ENCODE measurements around the gene NDUFA8. TPM values are rescaled to one million over a fixed set of nuclear protein-coding genes. Genes with fewer than 3 reads are reported as not detected.
A peak's percentile ranks its signal among the peaks of the same experiment; 100 is the strongest.

Gene NDUFA8
- total and polyA plus RNA-seq, 9 of the 15 experiments (the other 6 are each of a cell fraction or from before 2014, with no cell fraction given), result 105 to 212 (median 133) TPM

DNA sequence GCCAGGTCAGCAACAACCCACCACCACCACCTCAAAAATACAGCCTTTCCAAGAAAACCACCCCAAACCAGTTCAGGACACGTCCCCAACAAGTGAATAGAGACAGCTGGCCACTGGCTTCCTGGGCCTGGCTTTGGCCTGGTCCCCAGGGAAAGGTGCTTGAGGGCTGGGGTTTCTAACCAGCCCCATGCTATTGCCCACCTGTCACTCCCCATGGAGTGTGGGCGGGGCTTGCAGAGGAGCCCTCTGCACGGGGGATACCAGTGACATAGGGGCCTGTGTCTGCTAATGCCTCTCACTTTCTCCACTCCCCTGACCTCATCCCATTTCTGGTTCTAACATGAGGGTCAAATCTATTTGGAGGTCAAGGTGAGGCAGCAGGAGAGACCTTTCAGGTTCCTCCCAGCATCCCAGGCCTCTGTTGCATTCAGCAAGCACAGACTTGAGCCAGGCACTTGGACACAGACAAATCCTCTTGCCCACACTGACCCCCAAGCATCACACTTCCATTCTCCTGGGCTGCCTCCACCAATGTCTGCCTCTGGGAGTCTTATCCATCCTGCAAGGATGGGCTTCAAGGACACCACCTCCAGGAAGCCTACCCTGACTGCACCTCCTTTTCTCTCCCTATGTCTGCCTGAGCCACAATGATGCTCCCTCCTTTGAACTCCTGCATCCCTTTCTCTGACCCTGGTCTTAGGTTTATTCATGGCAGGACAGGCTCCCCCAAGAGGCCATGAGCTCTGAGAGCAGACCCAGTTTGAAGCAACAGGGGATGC is 50.4 kb downstream of the NDUFA8 start (continued):
- TF ChIP-seq, protein P1, sequence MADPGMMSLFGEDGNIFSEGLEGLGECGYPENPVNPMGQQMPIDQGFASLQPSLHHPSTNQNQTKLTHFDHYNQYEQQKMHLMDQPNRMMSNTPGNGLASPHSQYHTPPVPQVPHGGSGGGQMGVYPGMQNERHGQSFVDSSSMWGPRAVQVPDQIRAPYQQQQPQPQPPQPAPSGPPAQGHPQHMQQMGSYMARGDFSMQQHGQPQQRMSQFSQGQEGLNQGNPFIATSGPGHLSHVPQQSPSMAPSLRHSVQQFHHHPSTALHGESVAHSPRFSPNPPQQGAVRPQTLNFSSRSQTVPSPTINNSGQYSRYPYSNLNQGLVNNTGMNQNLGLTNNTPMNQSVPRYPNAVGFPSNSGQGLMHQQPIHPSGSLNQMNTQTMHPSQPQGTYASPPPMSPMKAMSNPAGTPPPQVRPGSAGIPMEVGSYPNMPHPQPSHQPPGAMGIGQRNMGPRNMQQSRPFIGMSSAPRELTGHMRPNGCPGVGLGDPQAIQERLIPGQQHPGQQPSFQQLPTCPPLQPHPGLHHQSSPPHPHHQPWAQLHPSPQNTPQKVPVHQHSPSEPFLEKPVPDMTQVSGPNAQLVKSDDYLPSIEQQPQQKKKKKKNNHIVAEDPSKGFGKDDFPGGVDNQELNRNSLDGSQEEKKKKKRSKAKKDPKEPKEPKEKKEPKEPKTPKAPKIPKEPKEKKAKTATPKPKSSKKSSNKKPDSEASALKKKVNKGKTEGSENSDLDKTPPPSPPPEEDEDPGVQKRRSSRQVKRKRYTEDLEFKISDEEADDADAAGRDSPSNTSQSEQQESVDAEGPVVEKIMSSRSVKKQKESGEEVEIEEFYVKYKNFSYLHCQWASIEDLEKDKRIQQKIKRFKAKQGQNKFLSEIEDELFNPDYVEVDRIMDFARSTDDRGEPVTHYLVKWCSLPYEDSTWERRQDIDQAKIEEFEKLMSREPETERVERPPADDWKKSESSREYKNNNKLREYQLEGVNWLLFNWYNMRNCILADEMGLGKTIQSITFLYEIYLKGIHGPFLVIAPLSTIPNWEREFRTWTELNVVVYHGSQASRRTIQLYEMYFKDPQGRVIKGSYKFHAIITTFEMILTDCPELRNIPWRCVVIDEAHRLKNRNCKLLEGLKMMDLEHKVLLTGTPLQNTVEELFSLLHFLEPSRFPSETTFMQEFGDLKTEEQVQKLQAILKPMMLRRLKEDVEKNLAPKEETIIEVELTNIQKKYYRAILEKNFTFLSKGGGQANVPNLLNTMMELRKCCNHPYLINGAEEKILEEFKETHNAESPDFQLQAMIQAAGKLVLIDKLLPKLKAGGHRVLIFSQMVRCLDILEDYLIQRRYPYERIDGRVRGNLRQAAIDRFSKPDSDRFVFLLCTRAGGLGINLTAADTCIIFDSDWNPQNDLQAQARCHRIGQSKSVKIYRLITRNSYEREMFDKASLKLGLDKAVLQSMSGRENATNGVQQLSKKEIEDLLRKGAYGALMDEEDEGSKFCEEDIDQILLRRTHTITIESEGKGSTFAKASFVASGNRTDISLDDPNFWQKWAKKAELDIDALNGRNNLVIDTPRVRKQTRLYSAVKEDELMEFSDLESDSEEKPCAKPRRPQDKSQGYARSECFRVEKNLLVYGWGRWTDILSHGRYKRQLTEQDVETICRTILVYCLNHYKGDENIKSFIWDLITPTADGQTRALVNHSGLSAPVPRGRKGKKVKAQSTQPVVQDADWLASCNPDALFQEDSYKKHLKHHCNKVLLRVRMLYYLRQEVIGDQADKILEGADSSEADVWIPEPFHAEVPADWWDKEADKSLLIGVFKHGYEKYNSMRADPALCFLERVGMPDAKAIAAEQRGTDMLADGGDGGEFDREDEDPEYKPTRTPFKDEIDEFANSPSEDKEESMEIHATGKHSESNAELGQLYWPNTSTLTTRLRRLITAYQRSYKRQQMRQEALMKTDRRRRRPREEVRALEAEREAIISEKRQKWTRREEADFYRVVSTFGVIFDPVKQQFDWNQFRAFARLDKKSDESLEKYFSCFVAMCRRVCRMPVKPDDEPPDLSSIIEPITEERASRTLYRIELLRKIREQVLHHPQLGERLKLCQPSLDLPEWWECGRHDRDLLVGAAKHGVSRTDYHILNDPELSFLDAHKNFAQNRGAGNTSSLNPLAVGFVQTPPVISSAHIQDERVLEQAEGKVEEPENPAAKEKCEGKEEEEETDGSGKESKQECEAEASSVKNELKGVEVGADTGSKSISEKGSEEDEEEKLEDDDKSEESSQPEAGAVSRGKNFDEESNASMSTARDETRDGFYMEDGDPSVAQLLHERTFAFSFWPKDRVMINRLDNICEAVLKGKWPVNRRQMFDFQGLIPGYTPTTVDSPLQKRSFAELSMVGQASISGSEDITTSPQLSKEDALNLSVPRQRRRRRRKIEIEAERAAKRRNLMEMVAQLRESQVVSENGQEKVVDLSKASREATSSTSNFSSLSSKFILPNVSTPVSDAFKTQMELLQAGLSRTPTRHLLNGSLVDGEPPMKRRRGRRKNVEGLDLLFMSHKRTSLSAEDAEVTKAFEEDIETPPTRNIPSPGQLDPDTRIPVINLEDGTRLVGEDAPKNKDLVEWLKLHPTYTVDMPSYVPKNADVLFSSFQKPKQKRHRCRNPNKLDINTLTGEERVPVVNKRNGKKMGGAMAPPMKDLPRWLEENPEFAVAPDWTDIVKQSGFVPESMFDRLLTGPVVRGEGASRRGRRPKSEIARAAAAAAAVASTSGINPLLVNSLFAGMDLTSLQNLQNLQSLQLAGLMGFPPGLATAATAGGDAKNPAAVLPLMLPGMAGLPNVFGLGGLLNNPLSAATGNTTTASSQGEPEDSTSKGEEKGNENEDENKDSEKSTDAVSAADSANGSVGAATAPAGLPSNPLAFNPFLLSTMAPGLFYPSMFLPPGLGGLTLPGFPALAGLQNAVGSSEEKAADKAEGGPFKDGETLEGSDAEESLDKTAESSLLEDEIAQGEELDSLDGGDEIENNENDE (IDR thresholded peaks at IDR 0.05; ENCODE audit: low read depth, low read length), result no peak
- no peak for TF ChIP-seq ZNF717 (CRISPR knock-in tag; IDR thresholded peaks at IDR 0.05)
- no peak for TF ChIP-seq MYBL2 (IDR thresholded peaks at IDR 0.05; ENCODE audit: low read depth)
- TF ChIP-seq MYBL2 (CRISPR knock-in tag; IDR thresholded peaks at IDR 0.05; ENCODE audit: borderline replicate concordance), result no peak
- no peak for TF ChIP-seq ZNF354B (CRISPR knock-in tag; IDR thresholded peaks at IDR 0.05)
- TF ChIP-seq ZNF253 (CRISPR knock-in tag; conservative IDR thresholded peaks at IDR 0.05), result no peak
- TF ChIP-seq, protein P2, sequence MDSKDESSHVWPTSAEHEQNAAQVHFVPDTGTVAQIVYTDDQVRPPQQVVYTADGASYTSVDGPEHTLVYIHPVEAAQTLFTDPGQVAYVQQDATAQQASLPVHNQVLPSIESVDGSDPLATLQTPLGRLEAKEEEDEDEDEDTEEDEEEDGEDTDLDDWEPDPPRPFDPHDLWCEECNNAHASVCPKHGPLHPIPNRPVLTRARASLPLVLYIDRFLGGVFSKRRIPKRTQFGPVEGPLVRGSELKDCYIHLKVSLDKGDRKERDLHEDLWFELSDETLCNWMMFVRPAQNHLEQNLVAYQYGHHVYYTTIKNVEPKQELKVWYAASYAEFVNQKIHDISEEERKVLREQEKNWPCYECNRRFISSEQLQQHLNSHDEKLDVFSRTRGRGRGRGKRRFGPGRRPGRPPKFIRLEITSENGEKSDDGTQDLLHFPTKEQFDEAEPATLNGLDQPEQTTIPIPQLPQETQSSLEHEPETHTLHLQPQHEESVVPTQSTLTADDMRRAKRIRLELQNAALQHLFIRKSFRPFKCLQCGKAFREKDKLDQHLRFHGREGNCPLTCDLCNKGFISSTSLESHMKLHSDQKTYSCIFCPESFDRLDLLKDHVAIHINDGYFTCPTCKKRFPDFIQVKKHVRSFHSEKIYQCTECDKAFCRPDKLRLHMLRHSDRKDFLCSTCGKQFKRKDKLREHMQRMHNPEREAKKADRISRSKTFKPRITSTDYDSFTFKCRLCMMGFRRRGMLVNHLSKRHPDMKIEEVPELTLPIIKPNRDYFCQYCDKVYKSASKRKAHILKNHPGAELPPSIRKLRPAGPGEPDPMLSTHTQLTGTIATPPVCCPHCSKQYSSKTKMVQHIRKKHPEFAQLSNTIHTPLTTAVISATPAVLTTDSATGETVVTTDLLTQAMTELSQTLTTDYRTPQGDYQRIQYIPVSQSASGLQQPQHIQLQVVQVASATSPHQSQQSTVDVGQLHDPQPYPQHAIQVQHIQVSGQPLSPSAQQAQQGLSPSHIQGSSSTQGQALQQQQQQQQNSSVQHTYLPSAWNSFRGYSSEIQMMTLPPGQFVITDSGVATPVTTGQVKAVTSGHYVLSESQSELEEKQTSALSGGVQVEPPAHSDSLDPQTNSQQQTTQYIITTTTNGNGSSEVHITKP (IDR thresholded peaks at IDR 0.05; ENCODE audit: partially characterized antibody), result no peak
- peak; percentile 71; the same call in 1 of the 2 replicates for TF ChIP-seq ZNF436 (CRISPR knock-in tag; IDR thresholded peaks at IDR 0.05)
- TF ChIP-seq ZNF584 (CRISPR knock-in tag; IDR thresholded peaks at IDR 0.05; ENCODE audit: low read depth), result no peak
- TF ChIP-seq ZFP30 (CRISPR knock-in tag; IDR thresholded peaks at IDR 0.05; ENCODE audit: borderline replicate concordance), result no peak
- TF ChIP-seq CBX2 (IDR thresholded peaks at IDR 0.05; ENCODE audit: insufficient read depth, low read length, poor library complexity, severe bottlenecking), result no peak

Data from K562 (cell line).